Measurements from ENCODE around the gene TMEM214. TPM values are rescaled to one million over a fixed set of nuclear protein-coding genes. Genes with fewer than 3 reads are reported as not detected.

Gene TMEM214
- total and polyA plus RNA-seq, 2 of the 8 experiments (the other 6 are each of a cell fraction or from before 2014, with no cell fraction given), result 49.7 to 71.0 TPM

DNA sequence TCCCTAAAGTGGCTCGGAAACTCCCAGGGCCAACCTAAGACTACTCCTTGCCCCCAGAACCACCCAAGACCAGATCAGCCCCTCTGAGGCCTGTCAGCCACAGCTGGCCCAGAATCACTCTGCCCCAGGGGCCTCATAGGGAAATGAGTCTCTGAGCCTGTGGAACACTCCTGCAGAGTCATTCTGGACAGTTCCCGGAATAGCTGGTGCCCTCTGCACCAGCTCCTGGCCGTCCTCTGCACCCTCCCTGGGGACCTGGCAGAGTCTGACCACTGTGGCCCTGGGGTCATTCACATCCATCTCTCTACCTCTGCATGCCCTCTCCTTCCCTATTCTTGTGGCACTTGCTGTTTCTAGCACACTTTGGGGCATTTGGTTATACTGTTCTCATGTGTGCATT lies 14.6 kb upstream of the TMEM214 start:
- 88% methylated on average over 3 of the region's 3 CpGs; no CpG with 5 or more reads in 1 of the 2 experiments for WGBS, 2 experiments (ENCODE audit: extremely low coverage in 1 of 2, insufficient coverage in 1 of 2, insufficient read length in 1 of 2, insufficient replicate concordance in 2 of 2, low coverage in 1 of 2, low lambda C conversion rate in 2 of 2, missing lambda C conversion rate in 1 of 2)
- no peak overlapping the region for H4K8ac ChIP-seq (ENCODE audit: extremely low read depth, insufficient read depth, low read length)
- H3K9me3 ChIP-seq (ENCODE audit: insufficient read depth in 2 of 2, low read depth in 1 of 2, low read length in 1 of 2), result peaks cover 5 to 6% of the 10 kb centered on the region in 2 experiments; a peak in 3 of 4 replicates
- no peak overlapping the region for H2BK12ac ChIP-seq (ENCODE audit: low read depth, low read length)
- H2BK20ac ChIP-seq (ENCODE audit: low read length), result no peak overlapping the region
- H3K79me2 ChIP-seq (ENCODE audit: control insufficient read depth in 1 of 2, insufficient read depth in 2 of 2, low read length in 2 of 2), result no peaks in the 10 kb centered on the region
- no peak for FAIRE-seq
- no peaks in the 10 kb centered on the region; a peak in 2 of 7 replicates for H3K27me3 ChIP-seq (replicated peaks in 1 of 4; ENCODE audit: control insufficient read depth in 3 of 4, extremely low read depth in 1 of 4, insufficient read depth in 3 of 4, low read length in 3 of 4)
- no peak overlapping the region for H4K5ac ChIP-seq (ENCODE audit: insufficient read length, low read depth, low read length)
- H3K36me3 ChIP-seq (ENCODE audit: control insufficient read depth in 2 of 4, insufficient read depth in 4 of 4, low read length in 3 of 4), result 0 out of 8 replicates have a peak, but pooled peaks cover 0 to 3% (median 0%) of the 10 kb centered on the region in 4 experiments
- H3K56ac ChIP-seq (replicated peaks; ENCODE audit: insufficient read length, low read depth, low read length), result no peak overlapping the region
- H2BK15ac ChIP-seq (ENCODE audit: low read length), result no peak overlapping the region
- no peak overlapping the region for H3K27ac ChIP-seq (ENCODE audit: low read depth, low read length)
- H3K18ac ChIP-seq (ENCODE audit: extremely low read depth, low read length), result no peak overlapping the region
- H2AFZ ChIP-seq (ENCODE audit: low read length), result no peak overlapping the region
- H2AK5ac ChIP-seq (ENCODE audit: low read depth, low read length), result no peak overlapping the region
- H3K4me2 ChIP-seq (ENCODE audit: insufficient read depth in 1 of 2, low read depth in 2 of 2, low read length in 2 of 2), result no peak overlapping the region
- no peak overlapping the region for H3K9ac ChIP-seq (replicated peaks in 1 of 4; ENCODE audit: extremely low read depth in 1 of 4, low read depth in 3 of 4, low read length in 3 of 4)
- H2BK5ac ChIP-seq (ENCODE audit: low read depth, low read length), result no peak overlapping the region
- H3K79me1 ChIP-seq (ENCODE audit: low read depth, low read length), result no peaks in the 10 kb centered on the region
- no peak overlapping the region for H3K4ac ChIP-seq (replicated peaks; ENCODE audit: insufficient read length, low read depth, low read length)
- H3K4me3 ChIP-seq (ENCODE audit: extremely low read depth in 1 of 4, insufficient read depth in 2 of 4, low read depth in 3 of 4, low read length in 4 of 4), result no peak overlapping the region
- no peak for DNase-seq (ENCODE audit: low read depth in 1 of 2, low spot score in 2 of 2)
- no peak overlapping the region for H3K23ac ChIP-seq (ENCODE audit: insufficient read length)
- H4K20me1 ChIP-seq (replicated peaks in 1 of 2; ENCODE audit: control insufficient read depth in 1 of 2, insufficient read depth in 2 of 2, low read length in 2 of 2), result peaks cover 0 to under 1% of the 10 kb centered on the region in 2 experiments
- no peak overlapping the region for H2BK120ac ChIP-seq (replicated peaks; ENCODE audit: low read depth, low read length)
- ChIA-PET CTCF (ENCODE audit: partially characterized antibody) (interaction anchor here (0.8 to 12.3 kb wide), 9 partner anchors 14 to 170 kb away, joined by 3 to 416 read pairs (median 34); partner anchors contain the start of genes DPYSL5 and MAPRE3), POLR2A (ENCODE audit: partially characterized antibody) (interaction anchor here (1.9 kb wide), 1 partner anchor 34 kb away, joined by 4 read pairs; the partner anchor contains the start of gene AGBL5)
- no peaks in the 10 kb centered on the region for H3K23me2 ChIP-seq (ENCODE audit: low read depth, low read length)
- H4K91ac ChIP-seq (replicated peaks; ENCODE audit: insufficient read length, low read length), result no peak overlapping the region
- H3K4me1 ChIP-seq (replicated peaks in 1 of 4; ENCODE audit: control insufficient read depth in 3 of 4, insufficient read depth in 4 of 4, low read length in 3 of 4), result peaks cover 3 to 6% (median 5%) of the 10 kb centered on the region in 4 experiments; a peak in 6 of 7 replicates
- no peak overlapping the region for H3K14ac ChIP-seq (ENCODE audit: insufficient read length)
- TF ChIP-seq FOSL1 (IDR thresholded peaks at IDR 0.05; ENCODE audit: insufficient read depth, low read depth, low read length), result no peak
- no peak for TF ChIP-seq MAFK (IDR thresholded peaks at IDR 0.05; ENCODE audit: low read depth, low read length)
- no peak for TF ChIP-seq BRCA1 (IDR thresholded peaks at IDR 0.05; ENCODE audit: low read depth, low read length)
- TF ChIP-seq BCL11A (IDR thresholded peaks at IDR 0.05; ENCODE audit: low read depth in 2 of 2, low read length in 2 of 2), result no peak
- no peak for TF ChIP-seq NRF1 (IDR thresholded peaks at IDR 0.05; ENCODE audit: low read depth, low read length)
- TF ChIP-seq POLR2A (IDR thresholded peaks at IDR 0.05; ENCODE audit: control extremely low read depth in 1 of 2, low read depth in 2 of 2, low read length in 2 of 2), result no peak
- TF ChIP-seq USF2 (IDR thresholded peaks at IDR 0.05; ENCODE audit: low read length), result no peak
- no peak for TF ChIP-seq TEAD4 (IDR thresholded peaks at IDR 0.05; ENCODE audit: low read depth, low read length)
- TF ChIP-seq CBX5 (IDR thresholded peaks at IDR 0.05; ENCODE audit: low read depth, low read length), result no peak
- no peak for TF ChIP-seq SAP30 (IDR thresholded peaks at IDR 0.05; ENCODE audit: insufficient read depth, insufficient replicate concordance, low read length)
- TF ChIP-seq, protein P1, sequence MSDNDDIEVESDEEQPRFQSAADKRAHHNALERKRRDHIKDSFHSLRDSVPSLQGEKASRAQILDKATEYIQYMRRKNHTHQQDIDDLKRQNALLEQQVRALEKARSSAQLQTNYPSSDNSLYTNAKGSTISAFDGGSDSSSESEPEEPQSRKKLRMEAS (IDR thresholded peaks at IDR 0.05), result no peak

Data from H1 (cell line).